Endothelial cell (in vitro differentiated cells): Measurements from ENCODE around the gene SLC66A2. TPM values are rescaled to one million over a fixed set of nuclear protein-coding genes. Genes with fewer than 3 reads are reported as not detected.
A peak's percentile ranks its signal among the peaks of the same experiment; 100 is the strongest.

Experiments
- DNase-seq: peaks from one replicate; pipeline ENCODE4 v3.0.0; 2021; ENCODE audit warnings: low spot score
- H3K27ac Mint-ChIP-seq: one replicate; pipeline ENCODE4 v1.8.0; 2021; ENCODE audit warnings: mixed read lengths, inconsistent platforms; ENCODE audit not compliant: unreplicated experiment
- H3K27me3 Mint-ChIP-seq: one replicate; pipeline ENCODE4 v1.8.0; 2021; ENCODE audit warnings: mild to moderate bottlenecking, moderate library complexity, mixed read lengths, inconsistent platforms; ENCODE audit not compliant: unreplicated experiment
- H3K36me3 Mint-ChIP-seq: one replicate; pipeline ENCODE4 v1.8.0; 2021; ENCODE audit warnings: mild to moderate bottlenecking, low read depth, mixed read lengths, inconsistent platforms; ENCODE audit not compliant: unreplicated experiment
- H3K4me1 Mint-ChIP-seq: one replicate; pipeline ENCODE4 v1.8.0; 2021; ENCODE audit warnings: mild to moderate bottlenecking, mixed read lengths, inconsistent platforms; ENCODE audit not compliant: unreplicated experiment
- H3K4me3 Mint-ChIP-seq: one replicate; pipeline ENCODE4 v1.8.0; 2021; ENCODE audit warnings: mild to moderate bottlenecking, mixed read lengths, inconsistent platforms; ENCODE audit not compliant: unreplicated experiment
- H3K9me3 Mint-ChIP-seq: one replicate; pipeline ENCODE4 v1.8.0; 2021; ENCODE audit warnings: mixed read lengths, inconsistent platforms; ENCODE audit not compliant: unreplicated experiment
- CTCF ChIP-seq: fragments of 200-600 bp; sonication (generic); IDR thresholded peaks from one replicate; pipeline ENCODE4 v1.5.0; 2021; ENCODE audit warnings: antibody characterized with exemption; ENCODE audit not compliant: unreplicated experiment
- total RNA-seq: library from RNA; stranded (reverse); fragmentation: NEBNext Ultra II Directional; extraction: Animal tissue kit (Norgen Biotek cat#: 25700); gene quantifications from one replicate; pipeline ENCODE4 v1.2.1, GENCODE V29; 2021; ENCODE audit not compliant: unreplicated experiment

SLC66A2 gene
- total RNA-seq, 1 donor from 2014 or later, result 31.8 TPM

GRCh38 chr18:79944126-79944731 lies 7.2 kb downstream of the SLC66A2 start:
- peaks cover 4% of the 10 kb centered on the region for H3K4me1 Mint-ChIP-seq
- no peak overlapping the region for H3K27ac Mint-ChIP-seq
- no peak for DNase-seq
- TF ChIP-seq CTCF, result no peak
- peaks cover 11% of the 10 kb centered on the region for H3K27me3 Mint-ChIP-seq
- no peaks in the 10 kb centered on the region for H3K9me3 Mint-ChIP-seq
- H3K4me3 Mint-ChIP-seq, result no peak overlapping the region
- H3K36me3 Mint-ChIP-seq, result peaks cover 29% of the 10 kb centered on the region

- peaks cover 8% of the 10 kb centered on the region for H3K27me3 Mint-ChIP-seq
- no peak overlapping the region for H3K27ac Mint-ChIP-seq
- DNase-seq, result no peak
- peaks cover 25% of the 10 kb centered on the region for H3K36me3 Mint-ChIP-seq
- H3K4me1 Mint-ChIP-seq, result peaks cover 4% of the 10 kb centered on the region
- no peak for TF ChIP-seq CTCF
- no peak overlapping the region for H3K4me3 Mint-ChIP-seq
- H3K9me3 Mint-ChIP-seq, result no peaks in the 10 kb centered on the region
Observed at GRCh38 chr18:79943608-79944125, 7.8 kb downstream of the SLC66A2 start.

- H3K4me3 Mint-ChIP-seq, result no peak overlapping the region
- no peak for DNase-seq
- H3K27ac Mint-ChIP-seq, result no peak overlapping the region
- H3K36me3 Mint-ChIP-seq, result peaks cover 26% of the 10 kb centered on the region
- H3K9me3 Mint-ChIP-seq, result no peaks in the 10 kb centered on the region
- H3K27me3 Mint-ChIP-seq, result peaks cover 8% of the 10 kb centered on the region
- TF ChIP-seq CTCF, result no peak
- H3K4me1 Mint-ChIP-seq, result peaks cover 4% of the 10 kb centered on the region
Observed at GRCh38 chr18:79942786-79943607, 8.5 kb downstream of the SLC66A2 start.

GRCh38 chr18:79942211-79942610 lies 9.2 kb downstream of the SLC66A2 start:
- Mint-ChIP-seq H3K9me3 (no peaks in the 10 kb centered on the region), H3K27me3 (peaks cover 8% of the 10 kb centered on the region), H3K27ac (no peak overlapping the region), H3K4me3 (peak overlapping the region; percentile 0), H3K4me1 (peaks cover 4% of the 10 kb centered on the region), H3K36me3 (peaks cover 26% of the 10 kb centered on the region)
- no peak for TF ChIP-seq CTCF
- DNase-seq, result no peak
